Esophagus (tissue), 2 donors: ENCODE data around the gene POP4. TPM values are rescaled to one million over a fixed set of nuclear protein-coding genes. Genes with fewer than 3 reads are reported as not detected.

ENCODE experiments used
- H3K27ac ChIP-seq, 2 donors: one replicate each; pipeline ENCODE4 v1.5.1; 2013; ENCODE audit warnings: low read depth in 2 of 2, mild to moderate bottlenecking in 2 of 2, inconsistent platforms in 1 of 2, low read length in 1 of 2, moderate library complexity in 1 of 2
- H3K27me3 ChIP-seq, 2 donors: one replicate each; pipeline ENCODE4 v1.6.1; 2013; ENCODE audit warnings: low read length in 2 of 2, control low read depth in 1 of 2, mild to moderate bottlenecking in 1 of 2; ENCODE audit not compliant: insufficient read depth in 2 of 2, control insufficient read depth in 1 of 2
- H3K36me3 ChIP-seq, 2 donors: one replicate each; pipeline ENCODE4 v1.6.1; 2013; ENCODE audit warnings: low read length in 1 of 2; ENCODE audit not compliant: control insufficient read depth in 2 of 2, insufficient read depth in 2 of 2
- H3K4me1 ChIP-seq, 2 donors: one replicate each; pipeline ENCODE4 v1.6.1; 2013; ENCODE audit warnings: low read length in 1 of 2; ENCODE audit not compliant: control insufficient read depth in 2 of 2, insufficient read depth in 2 of 2
- H3K4me3 ChIP-seq, 2 donors: one replicate each; pipeline ENCODE4 v1.5.1; 2013; ENCODE audit warnings: low read length in 2 of 2, mild to moderate bottlenecking in 2 of 2, low read depth in 1 of 2, moderate library complexity in 1 of 2
- H3K9me3 ChIP-seq, 2 donors: one replicate each; pipeline ENCODE4 v1.6.1; 2013; ENCODE audit warnings: mild to moderate bottlenecking in 2 of 2, low read depth in 1 of 2, low read length in 1 of 2, moderate library complexity in 1 of 2; ENCODE audit not compliant: control insufficient read depth in 2 of 2, insufficient read depth in 1 of 2
- WGBS, 2 donors: extraction: QIAGEN DNeasy Blood & Tissue Kit; methylation state at CpG; one replicate each; pipeline ENCODE4 v1.1.7; 2013; 5-methylcytosine and 5-hydroxymethylcytosine counted together
- polyA plus RNA-seq, 2 donors: library from polyadenylated mRNA; stranded (reverse); fragments of 200-250 nt; gene quantifications; one replicate each; pipeline ENCODE4 v1.2.3, GENCODE V29; 2013
- donor health status: healthy with polysubstance abuse.
- donor health status: Bipolar disorder and iron deficiency.

Gene POP4
- polyA plus RNA-seq, 2 donors = 36.6 to 72.4 TPM

DNA sequence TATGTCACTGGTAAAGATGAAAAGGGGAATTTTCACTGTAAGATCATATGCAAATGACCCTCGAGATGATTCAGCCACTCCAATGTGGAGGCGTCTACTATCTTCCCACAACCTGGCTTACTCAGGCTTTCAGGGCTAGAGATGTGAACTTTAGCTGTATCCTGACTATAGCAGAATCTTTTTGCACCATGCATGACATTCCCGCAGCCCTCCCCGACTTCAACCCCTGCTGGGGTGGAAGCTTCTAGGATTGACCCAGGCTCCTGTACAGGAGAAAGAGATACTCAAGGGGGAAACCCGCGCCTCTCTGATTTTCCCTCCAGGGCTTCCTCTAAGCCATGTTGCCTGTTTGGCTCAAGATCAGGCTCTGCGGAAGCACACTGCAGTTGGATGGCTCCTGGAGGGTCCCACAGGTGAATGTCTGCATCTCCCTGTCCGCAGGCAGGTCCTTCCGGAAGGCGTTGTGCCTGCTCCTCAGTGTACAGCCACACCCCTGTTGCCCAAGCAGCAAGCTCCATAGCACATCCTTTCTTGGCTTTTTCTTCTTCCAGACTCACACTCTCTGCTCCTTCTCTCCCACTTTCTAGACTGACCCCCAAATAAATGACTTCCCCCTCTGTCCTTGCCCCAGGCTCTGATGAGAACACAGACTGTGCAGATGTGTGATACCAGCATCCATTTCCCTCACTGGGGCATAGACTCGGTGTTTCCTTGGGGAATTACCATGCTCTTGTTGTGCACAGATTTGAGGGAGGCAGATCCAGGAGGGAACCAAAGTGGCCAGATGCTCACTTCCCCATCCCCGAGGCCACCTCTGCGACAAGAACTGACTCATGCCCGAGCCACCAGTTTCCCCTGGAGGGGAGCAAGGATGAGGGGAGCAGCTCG is 29.1 kb upstream of the POP4 start:
- Histone ChIP-seq H3K27me3 (peaks cover 0 to 5% of the 10 kb centered on the region in 2 donors), H3K36me3 (no peaks in the 10 kb centered on the region), H3K4me1 (no peaks in the 10 kb centered on the region), H3K4me3 (no peak overlapping the region), H3K9me3 (peaks cover 0 to 2% of the 10 kb centered on the region in 2 donors), H3K27ac (no peak overlapping the region)
- WGBS, 2 donors = 55 to 61% methylated on average over 15 of the region's 15 CpGs

DNA sequence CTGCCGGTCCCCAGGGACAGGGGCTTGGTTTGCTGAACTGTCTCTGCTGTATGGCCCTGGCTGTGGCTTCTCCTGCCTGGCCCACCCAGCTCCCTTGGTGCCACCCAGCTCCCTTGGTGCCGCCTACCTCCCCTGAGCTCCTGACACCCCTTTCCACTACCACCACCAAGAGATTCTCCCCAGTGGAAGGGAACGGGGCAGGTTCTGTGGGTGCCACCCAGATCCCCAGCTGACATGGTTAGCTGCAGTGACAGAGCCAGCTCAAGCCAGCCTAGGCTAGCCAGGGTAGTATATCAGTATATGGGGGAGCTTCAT is 28.5 kb upstream of the POP4 start:
- WGBS, 2 donors = 70 to 71% methylated on average over 3 of the region's 3 CpGs
- Histone ChIP-seq H3K9me3 (peaks cover 0 to 2% of the 10 kb centered on the region in 2 donors), H3K4me1 (no peaks in the 10 kb centered on the region), H3K27ac (no peak overlapping the region), H3K27me3 (peaks cover 0 to 5% of the 10 kb centered on the region in 2 donors), H3K36me3 (no peaks in the 10 kb centered on the region), H3K4me3 (no peak overlapping the region)

DNA sequence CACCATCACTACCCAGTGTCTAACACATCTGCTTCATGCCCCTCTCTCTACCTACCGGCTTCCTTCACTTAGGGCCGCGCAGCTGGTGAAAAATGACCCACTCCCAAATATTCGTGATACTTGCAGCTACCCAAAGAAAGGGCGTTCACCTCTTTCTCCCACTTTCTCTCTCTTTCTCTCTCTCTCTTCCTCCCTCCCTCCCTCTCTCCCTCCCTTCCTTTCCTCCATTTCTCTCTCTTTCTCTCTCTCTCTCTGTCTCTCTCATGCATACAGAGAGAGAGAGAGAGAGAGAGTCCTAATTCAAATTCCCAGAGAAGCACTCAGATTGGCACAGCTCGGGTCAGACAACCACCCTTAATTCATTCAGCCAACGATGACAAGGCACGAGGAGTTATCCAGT is 27.7 kb upstream of the POP4 start:
- Histone ChIP-seq H3K27me3 (peaks cover 0 to 5% of the 10 kb centered on the region in 2 donors), H3K36me3 (no peaks in the 10 kb centered on the region), H3K4me1 (no peaks in the 10 kb centered on the region), H3K9me3 (peaks cover 0 to 2% of the 10 kb centered on the region in 2 donors), H3K4me3 (no peak overlapping the region), H3K27ac (no peak overlapping the region)
- 68 to 70% methylated on average over 8 of the region's 8 CpGs for WGBS, 2 donors

DNA sequence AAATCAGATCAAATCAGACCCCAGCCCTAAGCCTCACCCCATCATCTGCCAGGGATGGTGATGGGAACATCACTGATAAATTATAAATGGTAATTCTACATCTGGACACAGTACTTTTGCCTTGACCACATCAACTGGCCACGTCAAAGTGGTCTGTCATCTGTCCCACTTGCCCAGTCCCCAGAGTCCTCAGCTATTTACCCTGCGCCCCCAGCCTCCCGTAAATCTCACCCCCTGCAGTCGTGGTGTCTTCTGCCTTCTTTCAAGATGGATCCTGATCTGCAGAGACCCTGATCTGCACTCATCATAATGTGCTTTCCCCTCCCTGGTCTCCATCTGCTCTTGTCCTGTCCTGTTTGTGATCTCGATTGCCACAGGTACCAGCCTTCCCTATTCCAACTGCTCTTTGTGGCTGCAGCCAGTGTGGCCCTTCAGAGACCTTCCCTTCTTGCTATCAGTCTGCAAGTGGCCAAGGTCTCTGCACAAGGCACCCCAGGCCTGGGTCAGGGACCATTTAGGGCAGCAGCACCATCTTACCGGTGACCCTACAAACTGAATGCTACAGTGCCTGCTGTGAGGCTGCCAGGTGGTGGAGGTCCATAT is 26.7 kb upstream of the POP4 start:
- H3K4me1 ChIP-seq = no peaks in the 10 kb centered on the region
- H3K9me3 ChIP-seq = peaks cover 0 to 3% of the 10 kb centered on the region in 2 donors
- peaks cover 0 to 5% of the 10 kb centered on the region in 2 donors for H3K27me3 ChIP-seq
- 72 to 85% methylated on average over 6 of the region's 6 CpGs for WGBS, 2 donors
- no peak overlapping the region for H3K27ac ChIP-seq
- H3K36me3 ChIP-seq = no peaks in the 10 kb centered on the region
- no peak overlapping the region for H3K4me3 ChIP-seq

DNA sequence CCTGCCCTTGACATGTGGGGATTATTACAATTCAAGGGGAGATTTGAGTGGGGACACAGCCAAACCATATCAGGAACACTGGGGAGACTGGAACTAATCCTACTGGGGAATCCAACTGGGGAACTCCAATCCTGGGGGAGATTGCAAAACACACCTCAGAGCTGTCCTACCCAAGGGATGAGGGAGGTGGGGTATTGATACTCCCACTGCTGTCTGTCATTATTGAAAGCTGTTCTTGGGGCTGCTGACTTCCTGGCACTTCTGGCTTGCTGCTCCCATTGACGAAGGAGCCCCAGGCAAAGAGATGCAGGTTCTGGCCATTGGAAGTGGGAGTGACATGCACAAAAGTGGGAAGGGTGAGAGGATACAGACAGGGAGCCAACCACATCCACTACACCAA is 24.7 kb upstream of the POP4 start:
- 38 to 88% methylated on average over 1 of the region's 1 CpG for WGBS, 2 donors
- H3K4me1 ChIP-seq = no peaks in the 10 kb centered on the region
- H3K27me3 ChIP-seq = peaks cover 0 to 5% of the 10 kb centered on the region in 2 donors
- no peaks in the 10 kb centered on the region for H3K36me3 ChIP-seq
- H3K9me3 ChIP-seq = peaks cover 0 to 5% of the 10 kb centered on the region in 2 donors
- H3K4me3 ChIP-seq = no peak overlapping the region
- H3K27ac ChIP-seq = no peak overlapping the region

DNA sequence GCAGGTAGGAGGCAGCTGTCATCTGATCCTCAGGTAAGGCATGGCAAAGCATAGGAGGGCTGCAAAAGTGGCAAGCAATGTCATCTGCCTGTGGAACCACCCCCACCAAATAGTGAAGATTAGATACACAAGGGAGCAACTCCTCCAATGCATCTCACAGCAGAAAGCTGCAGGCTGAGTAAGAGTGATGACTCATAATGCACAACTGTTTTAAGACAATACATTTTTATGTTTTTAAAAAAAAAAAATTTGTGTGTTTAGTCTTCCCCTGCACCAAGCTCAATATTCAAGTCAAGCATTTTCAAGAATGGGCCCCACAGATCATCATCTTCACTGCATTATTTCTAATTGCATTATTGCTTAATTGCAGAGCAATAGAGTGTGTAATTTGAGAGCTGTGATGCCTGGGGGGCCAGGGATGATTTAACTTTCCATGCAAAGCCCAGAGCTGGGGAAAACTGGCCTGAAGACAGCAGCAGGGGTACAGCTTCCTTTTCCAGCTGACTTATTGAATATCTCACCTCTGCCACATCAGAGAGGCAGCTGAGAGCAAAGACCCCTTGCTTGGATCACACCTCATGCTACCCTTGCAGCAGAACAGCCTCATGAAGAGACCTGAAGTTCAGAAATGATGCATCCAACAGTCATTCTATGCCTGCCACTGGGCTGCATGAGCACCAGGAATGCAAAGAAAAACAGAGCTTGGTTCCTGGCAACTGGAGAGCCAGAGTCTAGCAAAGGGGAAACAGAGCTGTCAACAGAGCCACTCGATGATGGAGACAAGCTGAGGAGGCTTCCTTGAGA is 22.7 kb upstream of the POP4 start:
- Histone ChIP-seq H3K4me3 (no peak overlapping the region), H3K36me3 (no peaks in the 10 kb centered on the region), H3K9me3 (peaks cover 0 to 5% of the 10 kb centered on the region in 2 donors), H3K27ac (no peak overlapping the region), H3K27me3 (no peaks in the 10 kb centered on the region), H3K4me1 (no peaks in the 10 kb centered on the region)
- WGBS, 2 donors = 39 to 44% methylated on average over 1 of the region's 1 CpG

DNA sequence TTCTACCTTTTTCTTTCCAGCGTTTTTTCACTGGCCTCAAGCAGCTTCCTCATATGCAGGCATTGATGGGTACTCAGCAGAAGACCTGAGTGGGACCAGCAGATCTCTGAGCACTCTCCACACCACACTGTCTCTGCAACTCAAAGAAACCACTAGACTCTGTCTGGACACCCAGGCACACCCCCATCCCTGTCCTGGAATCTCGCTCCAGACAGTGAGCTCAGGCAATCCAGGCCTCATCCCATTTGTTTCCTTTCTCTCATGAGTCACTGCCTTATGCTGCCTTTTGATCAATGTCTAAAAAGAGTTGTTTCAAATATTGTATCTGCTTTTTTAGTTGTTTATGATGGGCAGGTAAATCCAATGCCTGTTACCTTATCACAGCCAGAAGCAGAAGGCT is 19.7 kb upstream of the POP4 start:
- Histone ChIP-seq H3K4me1 (no peaks in the 10 kb centered on the region), H3K9me3 (peaks cover 0 to 5% of the 10 kb centered on the region in 2 donors), H3K4me3 (no peak overlapping the region), H3K27me3 (no peaks in the 10 kb centered on the region), H3K27ac (no peak overlapping the region), H3K36me3 (no peaks in the 10 kb centered on the region)
- 50 to 69% methylated on average over 2 of the region's 2 CpGs for WGBS, 2 donors

DNA sequence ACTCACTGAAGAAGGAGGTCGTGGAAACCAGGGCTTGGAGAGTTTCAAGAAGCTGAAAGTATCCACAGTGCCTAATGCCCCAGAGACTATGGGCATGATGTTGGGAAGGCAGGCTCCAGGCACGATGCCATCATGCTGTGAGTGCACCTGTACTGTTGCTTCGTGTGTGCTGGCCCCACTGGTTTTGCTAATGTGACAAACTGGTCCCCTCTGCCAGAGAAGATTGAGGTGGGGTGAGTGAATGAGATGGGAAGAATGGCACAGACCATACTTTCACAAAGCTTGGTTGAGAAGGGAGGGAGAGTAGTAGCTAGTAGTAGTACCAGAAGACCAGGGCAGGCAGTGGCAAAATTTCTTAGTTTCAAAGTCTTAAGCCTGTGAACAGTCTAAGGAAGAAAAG is 19.0 kb upstream of the POP4 start:
- Histone ChIP-seq H3K4me1 (no peaks in the 10 kb centered on the region), H3K27ac (no peak overlapping the region), H3K9me3 (peaks cover 0 to 2% of the 10 kb centered on the region in 2 donors), H3K27me3 (no peaks in the 10 kb centered on the region), H3K4me3 (no peak overlapping the region), H3K36me3 (no peaks in the 10 kb centered on the region)
- 62 to 65% methylated on average over 3 of the region's 3 CpGs for WGBS, 2 donors

DNA sequence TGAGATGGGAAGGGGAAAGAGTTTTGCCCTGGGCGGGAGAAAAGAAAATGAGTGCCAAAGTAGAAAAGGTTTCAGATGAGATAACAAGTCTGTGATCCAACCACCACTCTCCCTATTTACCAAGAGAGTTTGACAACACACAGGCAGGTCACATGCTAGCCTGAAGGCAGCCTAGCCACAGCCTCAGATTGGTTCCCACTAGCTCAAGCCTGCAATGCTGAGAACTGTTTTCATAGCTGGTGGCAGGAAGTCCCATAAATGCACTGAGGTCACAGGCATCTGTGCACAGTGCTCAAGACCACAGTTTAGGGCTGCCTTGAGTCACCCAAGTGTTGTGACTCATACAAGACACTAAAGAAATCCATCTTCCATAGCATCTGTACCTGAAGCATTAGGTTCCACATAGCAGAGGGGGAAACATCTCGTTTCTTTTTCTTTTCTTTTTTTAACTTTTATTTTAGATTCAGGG is 18.5 kb upstream of the POP4 start:
- Histone ChIP-seq H3K27ac (no peak overlapping the region), H3K27me3 (no peaks in the 10 kb centered on the region), H3K4me3 (no peak overlapping the region), H3K4me1 (no peaks in the 10 kb centered on the region), H3K9me3 (peaks cover 0 to 2% of the 10 kb centered on the region in 2 donors), H3K36me3 (no peaks in the 10 kb centered on the region)
- WGBS, 2 donors = 49 to 51% methylated on average over 2 of the region's 2 CpGs
